HepG2 (cell line): Measurements from ENCODE around the gene ZNF212. TPM values are rescaled to one million over a fixed set of nuclear protein-coding genes. Genes with fewer than 3 reads are reported as not detected.

Experiments
- MZF1 ChIP-seq: sonication (generic); formaldehyde crosslinking; IDR thresholded peaks from 2 replicates; pipeline ENCODE4 v1.8.1; 2023; ENCODE audit warnings: mild to moderate bottlenecking, missing genetic modification reagents, borderline replicate concordance
- SKIL ChIP-seq: sonication (generic); formaldehyde crosslinking; IDR thresholded peaks from 2 replicates; pipeline ENCODE4 v1.8.0; 2022; ENCODE audit warnings: missing genetic modification reagents, mild to moderate bottlenecking, moderate library complexity, borderline replicate concordance
- SNAPC4 ChIP-seq: sonication (generic); formaldehyde crosslinking; IDR thresholded peaks from 2 replicates; pipeline ENCODE4 v1.4.0; 2020; ENCODE audit warnings: mild to moderate bottlenecking, missing genetic modification reagents
- ZNF570 ChIP-seq: sonication (generic); formaldehyde crosslinking; IDR thresholded peaks from 2 replicates; pipeline ENCODE4 v1.4.0; 2020; ENCODE audit warnings: mild to moderate bottlenecking, missing genetic modification reagents, borderline replicate concordance
- polyA plus RNA-seq, 8 experiments: library from polyadenylated mRNA; depleted of rRNA in 3 of 8; stranded (reverse) in 7 of 8; unstranded in 1 of 8; fragments of >200 nt; fragmentation: Illumina TruSeq in 4 of 8; extraction: Trizol in 4 of 8; gene quantifications; 2 replicates each; pipeline versions ENCODE4 v1.2.1 to v1.2.3, GENCODE V29; 2011 to 2016; ENCODE audit warnings: low read depth in 4 of 8, missing spikeins in 1 of 8, mixed read lengths in 1 of 8; ENCODE audit not compliant: insufficient read depth in 1 of 8
- total RNA-seq, 5 experiments: library from RNA; depleted of rRNA; stranded (reverse); fragments of >200 nt; fragmentation: Illumina TruSeq; extraction: Trizol; gene quantifications; 2 replicates each; pipeline ENCODE4 v1.2.3, GENCODE V29; 2016; ENCODE audit warnings: low read depth in 1 of 5
- TF ChIP-seq, protein P1 (sequence below): fragments of 450-650 bp; IDR thresholded peaks from 2 replicates; pipeline ENCODE4 v1.6.1; 2016

Gene ZNF212
- total and polyA plus RNA-seq, 2 of the 13 experiments (the other 11 are each of a cell fraction or from before 2014, with no cell fraction given) = 2.6 to 3.8 TPM

DNA sequence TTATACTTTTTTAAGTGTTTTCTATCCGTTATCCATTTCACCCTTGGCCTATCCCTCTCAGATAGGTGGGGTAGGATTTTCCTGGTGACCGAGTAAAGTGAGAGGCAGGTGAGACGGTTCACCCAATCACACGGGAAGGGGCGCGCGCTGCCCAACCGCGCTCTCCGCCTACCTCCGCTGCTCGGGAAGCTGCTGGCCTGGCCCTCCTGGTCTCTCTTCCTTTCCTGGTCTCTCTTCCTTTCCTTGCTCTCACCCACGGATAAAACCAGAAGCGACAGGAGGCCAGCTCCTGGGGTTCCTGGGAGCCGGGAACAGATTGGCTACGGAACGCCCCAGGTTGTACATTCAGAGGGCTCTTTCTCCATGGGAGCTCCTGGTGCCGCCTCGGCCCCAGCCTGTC, 14.3 kb upstream of the ZNF212 start (continued):
- TF ChIP-seq SNAPC4 (CRISPR knock-in tag) (no peak), SKIL (no peak), ZNF570 (CRISPR knock-in tag) (no peak), MZF1 (CRISPR knock-in tag) (no peak)
- TF ChIP-seq, protein P1, sequence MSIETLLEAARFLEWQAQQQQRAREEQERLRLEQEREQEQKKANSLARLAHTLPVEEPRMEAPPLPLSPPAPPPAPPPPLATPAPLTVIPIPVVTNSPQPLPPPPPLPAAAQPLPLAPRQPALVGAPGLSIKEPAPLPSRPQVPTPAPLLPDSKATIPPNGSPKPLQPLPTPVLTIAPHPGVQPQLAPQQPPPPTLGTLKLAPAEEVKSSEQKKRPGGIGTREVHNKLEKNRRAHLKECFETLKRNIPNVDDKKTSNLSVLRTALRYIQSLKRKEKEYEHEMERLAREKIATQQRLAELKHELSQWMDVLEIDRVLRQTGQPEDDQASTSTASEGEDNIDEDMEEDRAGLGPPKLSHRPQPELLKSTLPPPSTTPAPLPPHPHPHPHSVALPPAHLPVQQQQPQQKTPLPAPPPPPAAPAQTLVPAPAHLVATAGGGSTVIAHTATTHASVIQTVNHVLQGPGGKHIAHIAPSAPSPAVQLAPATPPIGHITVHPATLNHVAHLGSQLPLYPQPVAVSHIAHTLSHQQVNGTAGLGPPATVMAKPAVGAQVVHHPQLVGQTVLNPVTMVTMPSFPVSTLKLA = no peak
